Body of pancreas (tissue), 4 donors: ENCODE data around the gene CYP2U1. TPM values are rescaled to one million over a fixed set of nuclear protein-coding genes. Genes with fewer than 3 reads are reported as not detected.

Source experiments
- ATAC-seq: fragments of 150-250 bp; one replicate; pipeline ENCODE4 v1.9.1; 2016
- DNase-seq, 4 donors: peaks; one replicate each; pipeline ENCODE4 v3.0.0-alpha.2; 2019
- H3K27ac ChIP-seq, 4 donors: fragments of 200-600 bp; sonication (generic); 1 replicate in 3 of 4; 2 replicates in 1 of 4; pipeline versions ENCODE4 v1.5.1 to v1.6.1; 2016 to 2019; ENCODE audit warnings: mild to moderate bottlenecking in 1 of 4, mixed read lengths in 1 of 4, moderate library complexity in 1 of 4
- H3K27me3 ChIP-seq, 2 donors: fragments of 200-600 bp; sonication (generic); one replicate each; pipeline ENCODE4 v1.6.0; 2016; ENCODE audit warnings: mild to moderate bottlenecking in 1 of 2
- H3K36me3 ChIP-seq, 2 donors: fragments of 200-600 bp; sonication (generic); replicated peaks in 1 of 2; 2 replicates each; pipeline ENCODE4 v1.5.1; 2016; ENCODE audit warnings: low read depth in 2 of 2; ENCODE audit not compliant: insufficient read depth in 1 of 2
- H3K4me1 ChIP-seq: fragments of 200-600 bp; sonication (generic); one replicate; pipeline ENCODE4 v1.6.0; 2016
- H3K4me3 ChIP-seq, 2 donors: fragments of 200-600 bp; sonication (generic); 1 replicate in 1 of 2; 2 replicates in 1 of 2; pipeline ENCODE4 v1.5.1; 2016 to 2019
- H3K9me3 ChIP-seq, 3 donors: fragments of 200-600 bp; sonication (generic); 1 replicate in 2 of 3; 2 replicates in 1 of 3; pipeline ENCODE4 v1.5.1; 2016
- POLR2A ChIP-seq, 3 donors: fragments of 450-650 bp; IDR thresholded peaks; one replicate each; pipeline ENCODE4 v1.6.1; 2016; ENCODE audit warnings: antibody characterized with exemption in 3 of 3, mild to moderate bottlenecking in 2 of 3
- WGBS, 2 donors: methylation state at CpG; one replicate each; pipeline ENCODE4 v1.1.5; 2017; 5-methylcytosine and 5-hydroxymethylcytosine counted together
- intact Hi-C: fragments of 100-400 bp; cut with DNase I; formaldehyde crosslinking; loops from one replicate; pipeline ENCODE4 v1.15.1; 2023
- total RNA-seq, 2 donors: library from RNA; depleted of rRNA; stranded (reverse); fragments of >200 nt; gene quantifications; one replicate each; pipeline ENCODE4 v1.1.0, GENCODE V29; 2016
- TF ChIP-seq, protein P1 (sequence below), 7 experiments: fragments of 450-650 bp in 4 of 7; fragments of 200-600 bp in 3 of 7; sonication (generic) in 3 of 7; IDR thresholded peaks; one replicate each; pipeline ENCODE4 v1.5.1; 2016 to 2019; ENCODE audit warnings: antibody characterized with exemption in 7 of 7

CYP2U1 gene
- total RNA-seq, 2 donors from 2014 or later = 5.7 to 7.6 TPM

DNA sequence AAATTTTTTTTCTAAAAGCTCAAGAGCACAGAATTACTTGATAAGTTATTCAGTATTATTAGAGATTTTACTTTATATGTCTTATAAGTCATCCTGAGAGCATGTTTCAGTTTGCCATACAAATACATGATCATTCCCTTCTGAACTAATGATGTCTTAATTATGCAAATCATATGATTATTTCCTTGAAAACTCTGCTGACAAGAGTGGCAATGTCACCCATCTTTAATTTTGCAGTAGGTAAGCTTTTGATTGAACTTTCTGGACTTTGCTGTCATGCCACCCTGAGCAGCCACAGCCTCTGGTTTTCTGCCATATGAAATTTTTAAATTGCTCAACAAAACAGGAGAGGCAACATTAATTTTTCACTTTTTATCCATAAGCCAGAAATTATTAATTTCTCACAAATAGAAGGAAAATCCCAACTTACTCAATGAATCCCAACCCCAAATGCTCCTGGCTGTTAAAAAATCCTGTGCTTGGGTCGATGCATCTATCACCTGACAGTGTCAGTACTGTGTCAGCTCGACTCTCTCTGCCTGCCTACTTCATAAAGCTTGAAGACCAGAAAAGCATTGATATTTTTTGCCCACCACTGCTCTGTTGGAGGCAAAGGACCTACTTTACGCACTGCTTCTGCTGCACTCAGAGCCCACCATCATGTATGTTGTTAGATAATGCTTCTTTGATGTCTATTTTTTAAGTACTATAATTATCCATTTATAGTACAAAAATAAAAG lies 46.8 kb downstream of the CYP2U1 start:
- ATAC-seq = no peak
- H3K9me3 ChIP-seq = no peaks in the 10 kb centered on the region
- TF ChIP-seq, protein P1, sequence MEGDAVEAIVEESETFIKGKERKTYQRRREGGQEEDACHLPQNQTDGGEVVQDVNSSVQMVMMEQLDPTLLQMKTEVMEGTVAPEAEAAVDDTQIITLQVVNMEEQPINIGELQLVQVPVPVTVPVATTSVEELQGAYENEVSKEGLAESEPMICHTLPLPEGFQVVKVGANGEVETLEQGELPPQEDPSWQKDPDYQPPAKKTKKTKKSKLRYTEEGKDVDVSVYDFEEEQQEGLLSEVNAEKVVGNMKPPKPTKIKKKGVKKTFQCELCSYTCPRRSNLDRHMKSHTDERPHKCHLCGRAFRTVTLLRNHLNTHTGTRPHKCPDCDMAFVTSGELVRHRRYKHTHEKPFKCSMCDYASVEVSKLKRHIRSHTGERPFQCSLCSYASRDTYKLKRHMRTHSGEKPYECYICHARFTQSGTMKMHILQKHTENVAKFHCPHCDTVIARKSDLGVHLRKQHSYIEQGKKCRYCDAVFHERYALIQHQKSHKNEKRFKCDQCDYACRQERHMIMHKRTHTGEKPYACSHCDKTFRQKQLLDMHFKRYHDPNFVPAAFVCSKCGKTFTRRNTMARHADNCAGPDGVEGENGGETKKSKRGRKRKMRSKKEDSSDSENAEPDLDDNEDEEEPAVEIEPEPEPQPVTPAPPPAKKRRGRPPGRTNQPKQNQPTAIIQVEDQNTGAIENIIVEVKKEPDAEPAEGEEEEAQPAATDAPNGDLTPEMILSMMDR (IDR thresholded peaks at IDR 0.05) = no peak
- TF ChIP-seq POLR2A (IDR thresholded peaks at IDR 0.05) = no peak
- no peaks in the 10 kb centered on the region for H3K4me1 ChIP-seq
- no peaks in the 10 kb centered on the region for H3K36me3 ChIP-seq
- intact Hi-C loops = no loop called here
- 80 to 88% methylated on average over 3 of the region's 3 CpGs for WGBS, 2 donors
- H3K4me3 ChIP-seq = no peak overlapping the region
- H3K27me3 ChIP-seq = no peaks in the 10 kb centered on the region
- DNase-seq = no peak
- no peak overlapping the region for H3K27ac ChIP-seq

DNA sequence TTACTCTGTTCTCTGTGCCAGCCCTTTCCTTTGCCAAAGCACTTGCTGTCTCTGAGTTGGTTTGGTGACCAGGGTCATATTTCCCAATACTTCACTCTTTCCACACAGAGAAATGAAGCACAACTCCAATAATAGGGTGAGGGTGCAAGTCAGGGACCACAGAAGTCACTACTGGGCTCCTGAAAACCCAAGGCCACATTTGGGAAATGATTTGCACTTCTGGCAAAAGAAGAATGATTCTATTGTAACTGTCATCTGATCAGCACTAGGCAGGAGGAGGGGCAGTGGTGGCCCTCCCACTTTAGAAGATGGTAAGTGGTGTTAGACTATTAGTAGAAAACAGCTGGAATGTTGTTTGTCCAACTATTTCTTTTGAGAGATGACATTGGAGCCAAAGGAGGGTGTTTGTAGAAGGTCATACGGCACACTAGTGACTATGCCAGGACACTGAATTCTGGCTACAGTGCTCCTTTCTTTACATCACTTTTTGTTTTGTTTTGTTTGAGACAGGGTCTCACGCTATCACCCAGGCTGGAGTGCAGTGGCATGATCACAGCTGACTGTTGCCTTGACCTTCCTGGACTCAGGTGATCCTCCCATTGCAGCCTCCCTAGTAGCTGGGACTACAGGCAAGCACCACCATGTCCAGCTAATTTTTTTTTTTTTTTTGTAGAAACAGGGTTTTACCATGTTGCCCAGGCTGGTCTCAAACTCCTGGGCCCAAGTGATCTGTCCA lies 47.5 kb downstream of the CYP2U1 start:
- intact Hi-C loops = no loop called here
- H3K9me3 ChIP-seq = no peaks in the 10 kb centered on the region
- H3K27me3 ChIP-seq = no peaks in the 10 kb centered on the region
- TF ChIP-seq, protein P1 (IDR thresholded peaks at IDR 0.05) = no peak
- TF ChIP-seq POLR2A (IDR thresholded peaks at IDR 0.05) = no peak
- H3K4me1 ChIP-seq = no peaks in the 10 kb centered on the region
- WGBS, 2 donors = 85 to 88% methylated on average over 2 of the region's 2 CpGs
- H3K36me3 ChIP-seq = no peaks in the 10 kb centered on the region
- ATAC-seq (no peak), DNase-seq (no peak)
- no peak overlapping the region for H3K27ac ChIP-seq
- no peak overlapping the region for H3K4me3 ChIP-seq

DNA sequence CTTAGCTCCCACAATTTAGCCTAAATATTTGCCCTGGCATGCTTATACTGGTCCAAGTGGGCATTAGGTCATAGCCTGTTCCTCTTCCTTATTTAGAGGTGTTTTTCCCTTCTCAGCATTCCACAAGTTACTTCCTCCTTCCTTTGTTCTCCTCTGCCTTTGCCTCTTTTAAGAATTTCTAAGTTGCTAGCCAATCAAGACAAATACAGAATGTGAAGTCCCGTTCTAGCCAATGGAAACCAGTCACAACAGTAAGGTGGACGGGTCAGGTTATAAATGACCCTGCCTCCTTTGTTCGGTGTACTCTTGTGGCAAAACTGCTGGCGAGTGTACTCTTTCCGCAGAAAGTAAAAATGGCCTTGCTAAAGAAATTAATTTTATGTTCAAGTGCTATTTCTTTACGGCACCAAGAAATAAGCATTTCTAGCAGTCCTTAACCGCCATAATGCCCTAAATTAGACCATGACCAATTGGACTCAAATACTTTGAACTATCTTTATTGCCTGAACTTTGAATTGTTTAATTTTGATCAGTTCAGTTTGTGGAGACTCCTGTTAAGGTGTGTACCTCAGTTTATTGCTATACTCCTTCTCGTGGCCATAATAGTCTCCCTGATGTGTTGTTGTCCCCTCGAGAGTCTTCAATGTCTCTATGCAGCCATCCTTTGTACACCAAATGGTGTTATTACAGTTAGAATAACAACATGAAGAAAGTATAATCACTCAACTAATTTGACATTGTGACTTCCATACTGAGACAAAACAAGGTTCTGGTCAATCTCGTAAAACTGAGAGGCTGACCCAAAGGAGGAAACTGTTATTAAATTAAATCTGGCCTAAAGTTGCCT lies 56.8 kb downstream of the CYP2U1 start:
- ATAC-seq = no peak
- H3K4me1 ChIP-seq = peaks cover 36% of the 10 kb centered on the region

DNA sequence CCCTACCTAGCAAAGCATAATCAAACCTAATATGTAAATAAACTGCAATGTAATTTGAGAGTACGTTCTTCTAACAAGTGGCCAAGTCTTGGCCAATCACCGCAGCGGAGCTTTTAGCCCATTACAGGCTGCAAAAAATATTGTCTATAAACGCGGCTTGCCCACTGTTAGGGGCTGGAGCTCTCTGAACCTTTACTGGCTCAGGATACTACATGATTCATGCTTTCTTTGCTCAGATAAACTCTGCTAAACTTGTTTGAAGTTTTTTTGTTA lies 57.4 kb downstream of the CYP2U1 start:
- WGBS, 2 donors = 22 to 36% methylated on average over 5 of the region's 5 CpGs
- ATAC-seq = no peak
- Histone ChIP-seq H3K36me3 (no peaks in the 10 kb centered on the region), H3K27me3 (no peaks in the 10 kb centered on the region), H3K9me3 (no peaks in the 10 kb centered on the region), H3K4me1 (peaks cover 41% of the 10 kb centered on the region), H3K27ac (peak overlapping the region in 2 of 4 donors; percentile 86 to 93), H3K4me3 (no peak overlapping the region)
- intact Hi-C loops = no loop called here
- no peak for TF ChIP-seq POLR2A (IDR thresholded peaks at IDR 0.05)
- TF ChIP-seq, protein P1 (IDR thresholded peaks at IDR 0.05) = no peak
- DNase-seq = peak in 1 of 4 donors; percentile 44

More for the DNA sequence above, 56.8 kb downstream of the CYP2U1 start:
- intact Hi-C loops = no loop called here
- no peaks in the 10 kb centered on the region for H3K36me3 ChIP-seq
- no peak overlapping the region for H3K4me3 ChIP-seq
- WGBS, 2 donors = 87 to 89% methylated on average over 10 of the region's 10 CpGs
- TF ChIP-seq, protein P1 (IDR thresholded peaks at IDR 0.05) = no peak
- no peak for TF ChIP-seq POLR2A (IDR thresholded peaks at IDR 0.05)
- no peaks in the 10 kb centered on the region for H3K9me3 ChIP-seq
- H3K27ac ChIP-seq = no peak overlapping the region
- no peak for DNase-seq
- no peaks in the 10 kb centered on the region for H3K27me3 ChIP-seq
